Sigmoid colon (tissue), 4 donors: ENCODE results near the gene GABPB2.

Experiments used
- CTCF ChIP-seq, 4 experiments: fragments of 450-650 bp in 3 of 4; fragments of 200-600 bp in 1 of 4; IDR thresholded peaks; one replicate each; pipeline ENCODE4 v1.5.1; 2016 to 2019; ENCODE audit warnings: antibody characterized with exemption in 4 of 4, mild to moderate bottlenecking in 3 of 4, moderate library complexity in 2 of 4
- EP300 ChIP-seq, 4 donors: sonication (generic); formaldehyde crosslinking; IDR thresholded peaks; one replicate each; pipeline ENCODE4 v1.6.1; 2017; ENCODE audit warnings: antibody characterized with exemption in 4 of 4
- POLR2A ChIP-seq, 2 donors: fragments of 450-650 bp; IDR thresholded peaks; one replicate each; pipeline ENCODE4 v1.6.1; 2016; ENCODE audit warnings: antibody characterized with exemption in 2 of 2, mild to moderate bottlenecking in 2 of 2, moderate library complexity in 2 of 2
- POLR2AphosphoS5 ChIP-seq, 4 donors: sonication (generic); formaldehyde crosslinking; IDR thresholded peaks; one replicate each; pipeline ENCODE4 v1.6.1; 2017; ENCODE audit warnings: antibody characterized with exemption in 4 of 4

- no peak for TF ChIP-seq POLR2A (IDR thresholded peaks at IDR 0.05)
- no peak for TF ChIP-seq EP300 (IDR thresholded peaks at IDR 0.05)
- no peak for TF ChIP-seq CTCF (IDR thresholded peaks at IDR 0.05)
- no peak for TF ChIP-seq POLR2AphosphoS5 (IDR thresholded peaks at IDR 0.05)
These were observed 72.5 kb downstream of the GABPB2 start for GRCh38 chr1:151143057-151143435.
